Measurements from ENCODE around the gene OR1S1. TPM values are rescaled to one million over a fixed set of nuclear protein-coding genes. Genes with fewer than 3 reads are reported as not detected.
"Not testable (repeated sequence)": the region's sequence is repeated elsewhere in the genome, so short reads cannot be mapped to it uniquely, and the experiment has no call there.

Gene OR1S1
- total RNA-seq (not detected), polyA plus RNA-seq (not detected)
- long read RNA-seq, donor 1: 0 reads
- long read RNA-seq, donor 2: 0 reads
- long read RNA-seq, donor 3: 0 reads
- long read RNA-seq, donor 4: 0 reads
- long read RNA-seq, donor 5: 0 reads
- long read RNA-seq, donor 6: 0 reads
- long read RNA-seq, donor 7: 0 reads
- long read RNA-seq, donor 8: 0 reads
- long read RNA-seq, donor 9: 0 reads
- long read RNA-seq, donor 10: 0 reads

DNA sequence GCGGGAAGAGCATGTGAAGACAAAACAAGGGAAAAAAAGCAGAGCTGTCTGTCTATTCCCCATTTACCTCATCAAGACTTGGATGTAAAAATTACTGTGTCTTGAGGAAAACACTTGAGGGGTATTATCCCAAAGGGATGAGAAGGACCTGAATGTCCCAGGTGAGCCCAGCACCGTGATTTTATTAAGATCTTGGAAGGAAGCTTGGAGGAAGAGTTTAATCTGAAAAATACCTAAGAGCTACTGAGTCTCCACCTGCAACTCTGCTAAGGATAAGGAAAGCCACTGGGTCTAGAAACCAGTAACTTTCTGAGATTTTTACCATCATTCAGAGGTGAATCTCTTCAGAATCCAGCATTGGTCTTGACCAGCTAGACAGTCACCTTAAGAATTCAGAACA, at the start of gene OR1S1:
OR1S1 (plus strand) TSS at position 301 of the 400 bp plus-strand sequence.
- intact Hi-C loops (cut with DNase I); H3K4me3 ChIP-seq: not testable (repeated sequence)
- WGBS, 4 donors: 72 to 83% (median 77%) methylated on average over 2 of the region's 2 CpGs

DNA sequence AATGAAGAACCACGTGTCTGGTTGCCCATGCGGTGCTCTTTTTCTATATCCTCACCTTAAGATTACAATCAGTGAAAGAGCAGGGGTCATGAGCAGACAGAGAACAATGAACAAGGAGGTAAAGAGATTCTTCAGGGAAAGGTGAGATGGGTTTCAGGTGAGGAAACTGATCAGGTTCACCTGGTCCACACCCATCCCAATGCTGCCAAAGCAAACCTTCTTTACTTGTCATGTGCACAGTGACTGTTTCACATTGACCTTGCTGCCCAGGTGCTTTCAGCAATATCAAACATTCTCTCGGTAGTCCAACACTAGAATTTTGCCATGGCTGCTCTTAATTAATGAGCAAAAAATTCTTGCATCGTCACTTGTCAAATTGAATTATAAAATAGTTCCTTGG, 48.1 kb upstream of the OR1S1 start:
- WGBS, 4 donors: 59 to 72% (median 69%) methylated on average over 4 of the region's 4 CpGs
- Histone ChIP-seq H3K4me1 (replicated peaks in 1 of 2) (no peaks in the 10 kb centered on the region), H3K36me3 (replicated peaks in 1 of 2) (no peaks in the 10 kb centered on the region), H3K27ac (no peak overlapping the region), H3K27me3 (no peaks in the 10 kb centered on the region), H3K4me3 (no peak overlapping the region), H3K9me3 (replicated peaks in 1 of 3) (no peaks in the 10 kb centered on the region)
- TF ChIP-seq POLR2A (IDR thresholded peaks at IDR 0.05): no peak
- TF ChIP-seq, protein P1, sequence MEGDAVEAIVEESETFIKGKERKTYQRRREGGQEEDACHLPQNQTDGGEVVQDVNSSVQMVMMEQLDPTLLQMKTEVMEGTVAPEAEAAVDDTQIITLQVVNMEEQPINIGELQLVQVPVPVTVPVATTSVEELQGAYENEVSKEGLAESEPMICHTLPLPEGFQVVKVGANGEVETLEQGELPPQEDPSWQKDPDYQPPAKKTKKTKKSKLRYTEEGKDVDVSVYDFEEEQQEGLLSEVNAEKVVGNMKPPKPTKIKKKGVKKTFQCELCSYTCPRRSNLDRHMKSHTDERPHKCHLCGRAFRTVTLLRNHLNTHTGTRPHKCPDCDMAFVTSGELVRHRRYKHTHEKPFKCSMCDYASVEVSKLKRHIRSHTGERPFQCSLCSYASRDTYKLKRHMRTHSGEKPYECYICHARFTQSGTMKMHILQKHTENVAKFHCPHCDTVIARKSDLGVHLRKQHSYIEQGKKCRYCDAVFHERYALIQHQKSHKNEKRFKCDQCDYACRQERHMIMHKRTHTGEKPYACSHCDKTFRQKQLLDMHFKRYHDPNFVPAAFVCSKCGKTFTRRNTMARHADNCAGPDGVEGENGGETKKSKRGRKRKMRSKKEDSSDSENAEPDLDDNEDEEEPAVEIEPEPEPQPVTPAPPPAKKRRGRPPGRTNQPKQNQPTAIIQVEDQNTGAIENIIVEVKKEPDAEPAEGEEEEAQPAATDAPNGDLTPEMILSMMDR (IDR thresholded peaks at IDR 0.05): no peak
- DNase-seq: no peak
- intact Hi-C loops (cut with DNase I): no loop called here

More for the DNA sequence above, at the start of gene OR1S1:
- not testable (repeated sequence) for DNase-seq; H3K9me3 ChIP-seq (replicated peaks in 1 of 3); H3K27me3 ChIP-seq; H3K36me3 ChIP-seq (replicated peaks in 1 of 2); H3K27ac ChIP-seq; H3K4me1 ChIP-seq (replicated peaks in 1 of 2)

DNA sequence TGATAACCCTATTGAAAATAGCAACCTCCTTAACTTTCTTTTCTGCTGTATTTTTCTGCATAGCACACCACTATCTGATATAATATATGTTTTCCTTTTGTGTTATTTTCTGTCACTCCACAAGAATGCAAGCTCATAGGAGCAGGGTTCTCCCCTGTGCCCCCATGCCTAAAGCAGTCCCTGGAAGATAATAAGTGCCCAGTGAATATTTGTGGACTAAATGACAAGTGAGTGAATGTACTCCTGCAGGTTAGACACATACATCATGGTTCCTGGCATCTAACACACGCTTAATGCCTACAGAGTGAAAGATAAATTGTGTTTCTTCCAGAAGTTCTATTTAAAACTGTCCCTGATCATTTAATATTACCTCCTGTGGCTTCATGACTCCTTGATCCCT, 47.5 kb upstream of the OR1S1 start:
- 30 to 39% (median 37%) methylated on average over 1 of the region's 1 CpG for WGBS, 4 donors

DNA sequence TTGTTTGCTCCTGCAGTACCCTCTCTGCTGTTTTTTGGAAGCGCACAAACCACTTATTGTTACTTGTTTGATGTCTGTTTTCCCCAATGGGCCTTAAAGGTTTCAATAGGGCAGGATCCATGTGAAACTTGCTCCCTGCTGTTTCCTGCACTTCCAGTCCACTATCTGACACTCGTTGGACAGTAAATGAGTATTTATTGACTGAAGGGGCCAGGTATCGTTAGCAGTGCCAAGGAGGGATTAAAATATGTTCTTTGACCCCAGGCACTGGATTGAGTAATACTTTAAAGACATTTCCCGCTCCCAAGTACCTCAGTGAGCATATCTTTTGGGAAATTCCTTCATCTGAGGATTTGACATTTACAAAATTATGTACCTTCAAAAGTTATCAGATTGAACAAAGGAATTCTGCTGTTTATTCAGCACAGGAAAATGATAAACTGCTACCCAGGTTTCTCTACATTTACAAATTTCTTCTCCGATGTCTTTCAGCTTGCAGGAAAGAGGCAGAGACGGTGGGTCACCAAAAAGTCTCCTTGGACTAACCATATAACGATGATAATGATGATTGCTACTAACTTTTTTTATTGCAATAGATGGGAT, 46.9 kb upstream of the OR1S1 start:
- intact Hi-C loops (cut with DNase I): no loop called here
- H3K27me3 ChIP-seq: no peaks in the 10 kb centered on the region
- H3K4me1 ChIP-seq (replicated peaks in 1 of 2): no peaks in the 10 kb centered on the region
- no peak overlapping the region for H3K4me3 ChIP-seq
- H3K9me3 ChIP-seq (replicated peaks in 1 of 3): no peaks in the 10 kb centered on the region
- no peaks in the 10 kb centered on the region for H3K36me3 ChIP-seq (replicated peaks in 1 of 2)
- no peak for TF ChIP-seq POLR2A (IDR thresholded peaks at IDR 0.05)
- TF ChIP-seq, protein P1 (IDR thresholded peaks at IDR 0.05): no peak
- H3K27ac ChIP-seq: no peak overlapping the region
- 46 to 58% (median 51%) methylated on average over 7 of the region's 7 CpGs for WGBS, 4 donors
- DNase-seq: no peak

More for the DNA sequence above, 47.5 kb upstream of the OR1S1 start:
- Histone ChIP-seq H3K4me3 (no peak overlapping the region), H3K36me3 (replicated peaks in 1 of 2) (no peaks in the 10 kb centered on the region), H3K9me3 (replicated peaks in 1 of 3) (no peaks in the 10 kb centered on the region), H3K27me3 (no peaks in the 10 kb centered on the region), H3K27ac (no peak overlapping the region), H3K4me1 (replicated peaks in 1 of 2) (no peaks in the 10 kb centered on the region)
- TF ChIP-seq, protein P1 (IDR thresholded peaks at IDR 0.05): no peak
- no peak for TF ChIP-seq POLR2A (IDR thresholded peaks at IDR 0.05)
- intact Hi-C loops (cut with DNase I): no loop called here
- DNase-seq: no peak

Data from adrenal gland (tissue), 19 donors.